ENCODE measurements around the gene SEZ6. TPM values are rescaled to one million over a fixed set of nuclear protein-coding genes. Genes with fewer than 3 reads are reported as not detected.

Gene SEZ6, protein sequence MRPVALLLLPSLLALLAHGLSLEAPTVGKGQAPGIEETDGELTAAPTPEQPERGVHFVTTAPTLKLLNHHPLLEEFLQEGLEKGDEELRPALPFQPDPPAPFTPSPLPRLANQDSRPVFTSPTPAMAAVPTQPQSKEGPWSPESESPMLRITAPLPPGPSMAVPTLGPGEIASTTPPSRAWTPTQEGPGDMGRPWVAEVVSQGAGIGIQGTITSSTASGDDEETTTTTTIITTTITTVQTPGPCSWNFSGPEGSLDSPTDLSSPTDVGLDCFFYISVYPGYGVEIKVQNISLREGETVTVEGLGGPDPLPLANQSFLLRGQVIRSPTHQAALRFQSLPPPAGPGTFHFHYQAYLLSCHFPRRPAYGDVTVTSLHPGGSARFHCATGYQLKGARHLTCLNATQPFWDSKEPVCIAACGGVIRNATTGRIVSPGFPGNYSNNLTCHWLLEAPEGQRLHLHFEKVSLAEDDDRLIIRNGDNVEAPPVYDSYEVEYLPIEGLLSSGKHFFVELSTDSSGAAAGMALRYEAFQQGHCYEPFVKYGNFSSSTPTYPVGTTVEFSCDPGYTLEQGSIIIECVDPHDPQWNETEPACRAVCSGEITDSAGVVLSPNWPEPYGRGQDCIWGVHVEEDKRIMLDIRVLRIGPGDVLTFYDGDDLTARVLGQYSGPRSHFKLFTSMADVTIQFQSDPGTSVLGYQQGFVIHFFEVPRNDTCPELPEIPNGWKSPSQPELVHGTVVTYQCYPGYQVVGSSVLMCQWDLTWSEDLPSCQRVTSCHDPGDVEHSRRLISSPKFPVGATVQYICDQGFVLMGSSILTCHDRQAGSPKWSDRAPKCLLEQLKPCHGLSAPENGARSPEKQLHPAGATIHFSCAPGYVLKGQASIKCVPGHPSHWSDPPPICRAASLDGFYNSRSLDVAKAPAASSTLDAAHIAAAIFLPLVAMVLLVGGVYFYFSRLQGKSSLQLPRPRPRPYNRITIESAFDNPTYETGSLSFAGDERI
- under 1 TPM in 1 of 2 donors, not detected in 1; 0.35 TPM for total RNA-seq

DNA sequence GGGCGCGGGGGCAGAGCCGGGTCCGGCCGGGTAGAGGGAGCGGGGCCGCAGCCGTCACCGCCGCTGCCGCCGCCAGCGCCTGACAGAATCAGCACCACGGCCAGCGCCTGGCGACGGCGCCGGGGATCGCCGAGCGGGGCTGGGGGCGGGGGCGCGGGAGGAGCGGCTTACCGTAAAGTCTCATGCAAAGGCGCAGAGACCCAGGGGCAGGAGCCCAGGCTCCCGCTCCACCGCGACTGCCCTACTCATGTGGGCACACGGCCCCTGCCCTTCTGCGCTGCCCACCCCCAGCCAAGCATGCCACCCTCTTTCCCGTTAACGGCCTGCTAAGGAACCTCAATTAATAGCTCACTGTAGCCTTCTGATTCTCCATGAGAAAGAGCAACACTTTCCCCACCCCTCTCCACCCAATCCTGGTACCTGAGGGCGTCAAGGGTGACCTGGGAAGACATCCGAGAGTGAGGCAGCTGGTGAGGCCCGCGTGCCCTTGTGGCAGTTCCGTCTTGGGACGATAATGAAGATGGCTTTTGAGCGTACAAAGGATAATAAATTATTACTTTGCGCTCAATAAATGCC lies at the start of gene SEZ6:
SEZ6 (minus strand) TSS at position 98 of the 576 bp plus-strand sequence. CDS start 164 bp downstream, outside the sequence.
- H3K9me3 ChIP-seq = no peaks in the 10 kb centered on the region
- no peak within 1 kb of the TSS for H3K27ac ChIP-seq
- peak; percentile 59 for DNase-seq (ENCODE audit: low spot score)
- peaks cover 9 to 12% of the 10 kb centered on the region in 2 donors for H3K27me3 ChIP-seq
- no peaks in the 10 kb centered on the region for H3K36me3 ChIP-seq
- peaks cover 0 to 4% of the 10 kb centered on the region in 2 donors for H3K4me1 ChIP-seq
- H3K4me3 ChIP-seq = peak within 1 kb of the TSS in 1 of 2 donors; percentile 31
- TF ChIP-seq, protein P1, sequence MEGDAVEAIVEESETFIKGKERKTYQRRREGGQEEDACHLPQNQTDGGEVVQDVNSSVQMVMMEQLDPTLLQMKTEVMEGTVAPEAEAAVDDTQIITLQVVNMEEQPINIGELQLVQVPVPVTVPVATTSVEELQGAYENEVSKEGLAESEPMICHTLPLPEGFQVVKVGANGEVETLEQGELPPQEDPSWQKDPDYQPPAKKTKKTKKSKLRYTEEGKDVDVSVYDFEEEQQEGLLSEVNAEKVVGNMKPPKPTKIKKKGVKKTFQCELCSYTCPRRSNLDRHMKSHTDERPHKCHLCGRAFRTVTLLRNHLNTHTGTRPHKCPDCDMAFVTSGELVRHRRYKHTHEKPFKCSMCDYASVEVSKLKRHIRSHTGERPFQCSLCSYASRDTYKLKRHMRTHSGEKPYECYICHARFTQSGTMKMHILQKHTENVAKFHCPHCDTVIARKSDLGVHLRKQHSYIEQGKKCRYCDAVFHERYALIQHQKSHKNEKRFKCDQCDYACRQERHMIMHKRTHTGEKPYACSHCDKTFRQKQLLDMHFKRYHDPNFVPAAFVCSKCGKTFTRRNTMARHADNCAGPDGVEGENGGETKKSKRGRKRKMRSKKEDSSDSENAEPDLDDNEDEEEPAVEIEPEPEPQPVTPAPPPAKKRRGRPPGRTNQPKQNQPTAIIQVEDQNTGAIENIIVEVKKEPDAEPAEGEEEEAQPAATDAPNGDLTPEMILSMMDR (IDR thresholded peaks at IDR 0.05) = peak in 1 of 2 donors; percentile 32

DNA sequence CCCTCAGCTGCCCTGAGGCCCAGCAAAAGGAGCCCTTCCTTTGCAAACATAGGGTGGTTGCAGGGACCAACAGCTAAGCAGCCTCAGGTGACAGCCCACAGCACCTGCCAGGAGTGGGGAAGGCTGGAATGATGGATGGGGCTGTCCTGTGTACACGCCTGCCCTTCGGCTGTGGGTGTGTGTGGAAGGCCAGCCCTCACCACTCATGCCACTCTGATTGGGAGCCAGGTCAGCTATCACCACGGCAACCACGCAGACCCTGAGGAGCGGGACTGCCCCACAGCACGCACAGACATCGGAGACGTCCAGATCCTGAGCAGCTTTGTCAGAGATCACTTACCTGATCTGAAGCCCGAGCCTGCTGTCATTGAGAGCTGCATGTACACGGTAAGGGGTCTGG lies 49.0 kb upstream of the SEZ6 start:
- DNase-seq (ENCODE audit: low spot score) = no peak

DNA sequence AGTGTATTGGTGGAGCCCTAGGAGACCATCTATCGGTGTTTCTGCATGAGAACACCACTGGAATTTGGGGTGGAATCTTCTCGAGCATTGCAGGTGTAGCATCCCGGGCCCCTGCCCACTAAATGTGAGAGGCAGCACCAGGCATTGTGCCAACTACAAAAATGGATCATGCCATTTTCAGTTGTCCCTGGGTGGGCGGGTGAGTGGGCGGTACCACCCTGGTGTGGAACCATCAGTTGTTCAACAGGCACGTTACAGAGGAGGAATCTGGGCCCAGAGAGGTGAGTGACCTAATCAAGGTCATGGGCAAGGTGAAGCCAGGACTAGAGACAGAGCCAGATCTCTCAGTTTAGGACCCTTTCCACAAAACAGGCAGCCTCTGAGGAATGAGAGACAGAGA lies 45.9 kb upstream of the SEZ6 start:
- TF ChIP-seq, protein P1 (IDR thresholded peaks at IDR 0.05) = no peak
- no peaks in the 10 kb centered on the region for H3K9me3 ChIP-seq

More for the DNA sequence above, 49.0 kb upstream of the SEZ6 start:
- no peaks in the 10 kb centered on the region for H3K4me1 ChIP-seq
- TF ChIP-seq, protein P1 (IDR thresholded peaks at IDR 0.05) = no peak
- no peaks in the 10 kb centered on the region for H3K27me3 ChIP-seq
- no peaks in the 10 kb centered on the region for H3K36me3 ChIP-seq
- H3K4me3 ChIP-seq = no peak overlapping the region
- no peaks in the 10 kb centered on the region for H3K9me3 ChIP-seq
- H3K27ac ChIP-seq = no peak overlapping the region

DNA sequence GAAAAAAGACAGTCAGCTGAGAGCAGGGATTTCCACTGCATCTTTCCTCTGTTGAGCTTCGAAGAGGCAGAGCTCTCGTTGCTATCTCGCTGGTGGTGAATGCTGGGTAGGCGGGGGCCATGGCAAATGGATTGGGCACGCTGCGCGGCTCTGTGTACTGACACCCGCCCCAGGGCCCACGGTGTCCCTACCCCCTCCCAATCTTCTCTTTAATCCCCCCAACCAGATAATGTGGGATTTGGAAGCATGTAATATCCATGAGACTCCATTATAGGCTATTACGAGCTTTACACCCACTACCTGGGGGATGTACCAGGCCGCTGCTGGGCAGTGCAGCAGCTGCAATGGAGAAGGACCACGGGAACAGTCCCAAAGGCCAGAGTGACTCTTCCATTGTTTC lies 45.4 kb upstream of the SEZ6 start:
- no peaks in the 10 kb centered on the region for H3K36me3 ChIP-seq
- H3K9me3 ChIP-seq = no peaks in the 10 kb centered on the region
- H3K27ac ChIP-seq = no peak overlapping the region
- no peaks in the 10 kb centered on the region for H3K4me1 ChIP-seq
- H3K27me3 ChIP-seq = no peaks in the 10 kb centered on the region
- H3K4me3 ChIP-seq = no peak overlapping the region
- TF ChIP-seq, protein P1 (IDR thresholded peaks at IDR 0.05) = no peak
- no peak for DNase-seq (ENCODE audit: low spot score)

More for the DNA sequence above, 45.9 kb upstream of the SEZ6 start:
- H3K27me3 ChIP-seq = no peaks in the 10 kb centered on the region
- H3K36me3 ChIP-seq = no peaks in the 10 kb centered on the region
- no peak overlapping the region for H3K4me3 ChIP-seq
- H3K4me1 ChIP-seq = no peaks in the 10 kb centered on the region
- H3K27ac ChIP-seq = no peak overlapping the region
- no peak for DNase-seq (ENCODE audit: low spot score)

DNA sequence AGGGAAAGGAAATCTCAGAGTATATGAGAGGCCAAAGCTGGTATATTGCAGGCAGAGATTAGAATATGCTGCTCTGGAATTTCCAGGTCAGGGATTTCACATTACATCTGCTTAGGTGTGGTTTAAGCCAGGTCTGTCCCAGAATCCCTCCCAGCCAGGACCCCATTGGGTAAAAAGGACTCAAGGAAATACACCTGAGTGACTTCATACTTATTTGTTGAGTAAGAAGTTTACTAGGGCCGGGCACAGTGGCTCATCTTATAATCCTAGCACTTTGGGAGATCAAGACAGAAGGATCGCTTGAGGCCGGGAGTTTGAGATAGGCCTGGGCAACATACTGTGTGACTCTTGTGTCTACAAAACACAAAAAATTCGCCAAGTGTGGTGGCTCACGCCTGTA lies 44.3 kb upstream of the SEZ6 start:
- H3K9me3 ChIP-seq = no peaks in the 10 kb centered on the region
- no peaks in the 10 kb centered on the region for H3K4me1 ChIP-seq
- H3K36me3 ChIP-seq = no peaks in the 10 kb centered on the region
- no peaks in the 10 kb centered on the region for H3K27me3 ChIP-seq
- no peak overlapping the region for H3K4me3 ChIP-seq
- TF ChIP-seq, protein P1 (IDR thresholded peaks at IDR 0.05) = no peak
- H3K27ac ChIP-seq = no peak overlapping the region
- no peak for DNase-seq (ENCODE audit: low spot score)
